ENCODE measurements around the gene FLACC1. TPM values are rescaled to one million over a fixed set of nuclear protein-coding genes. Genes with fewer than 3 reads are reported as not detected.
A peak's percentile ranks its signal among the peaks of the same experiment; 100 is the strongest.
"Not testable (repeated sequence)": the region's sequence is repeated elsewhere in the genome, so short reads cannot be mapped to it uniquely, and the experiment has no call there.

FLACC1 gene
- total and polyA plus RNA-seq, 2 donors = 1.2 to 1.7 TPM

- no peak overlapping the region for H3K4me3 ChIP-seq (ENCODE audit: low read length in 2 of 2)
- no peaks in the 10 kb centered on the region for H3K27me3 ChIP-seq (ENCODE audit: control insufficient read depth in 2 of 2, insufficient read depth in 1 of 2, low read length in 1 of 2)
- no peak overlapping the region for H3K27ac ChIP-seq (ENCODE audit: low read depth in 1 of 2, low read length in 1 of 2)
- WGBS = 97% methylated on average over 5 of the region's 5 CpGs
- no peaks in the 10 kb centered on the region for H3K4me1 ChIP-seq (ENCODE audit: control insufficient read depth in 2 of 2, insufficient read depth in 2 of 2, low read length in 2 of 2)
- H3K36me3 ChIP-seq (ENCODE audit: control insufficient read depth in 2 of 2, insufficient read depth in 2 of 2, low read length in 1 of 2) = peaks cover 9 to 18% of the 10 kb centered on the region in 2 donors
- no peak for DNase-seq (ENCODE audit: low read depth in 6 of 9, low spot score in 9 of 9)
- H3K9me3 ChIP-seq (ENCODE audit: control insufficient read depth in 2 of 2, insufficient read depth in 1 of 2, low read length in 1 of 2) = no peaks in the 10 kb centered on the region
Observed at GRCh38 chr2:201378496-201379397, 21.6 kb upstream of the FLACC1 start.

GRCh38 chr2:201377218-201377617 lies 20.1 kb upstream of the FLACC1 start:
- WGBS = 94% methylated on average over 3 of the region's 3 CpGs

GRCh38 chr2:201369775-201370174 lies 12.6 kb upstream of the FLACC1 start:
- no peaks in the 10 kb centered on the region for H3K27me3 ChIP-seq (ENCODE audit: control insufficient read depth in 2 of 2, insufficient read depth in 1 of 2, low read length in 1 of 2)

More at GRCh38 chr2:201377218-201377617, 20.1 kb upstream of the FLACC1 start:
- Histone ChIP-seq H3K27me3 (ENCODE audit: control insufficient read depth in 2 of 2, insufficient read depth in 1 of 2, low read length in 1 of 2) (no peaks in the 10 kb centered on the region), H3K27ac (ENCODE audit: low read depth in 1 of 2, low read length in 1 of 2) (no peak overlapping the region), H3K36me3 (ENCODE audit: control insufficient read depth in 2 of 2, insufficient read depth in 2 of 2, low read length in 1 of 2) (peaks cover 9 to 12% of the 10 kb centered on the region in 2 donors), H3K4me1 (ENCODE audit: control insufficient read depth in 2 of 2, insufficient read depth in 2 of 2, low read length in 2 of 2) (no peaks in the 10 kb centered on the region), H3K4me3 (ENCODE audit: low read length in 2 of 2) (no peak overlapping the region), H3K9me3 (ENCODE audit: control insufficient read depth in 2 of 2, insufficient read depth in 1 of 2, low read length in 1 of 2) (no peaks in the 10 kb centered on the region)
- no peak for DNase-seq (ENCODE audit: low read depth in 6 of 9, low spot score in 9 of 9)

GRCh38 chr2:201369318-201369717 lies 12.2 kb upstream of the FLACC1 start:
- H3K9me3 ChIP-seq (ENCODE audit: control insufficient read depth in 2 of 2, insufficient read depth in 1 of 2, low read length in 1 of 2) = peaks cover 0 to 15% of the 10 kb centered on the region in 2 donors
- not testable (repeated sequence) for H3K27ac ChIP-seq (ENCODE audit: low read depth in 1 of 2, low read length in 1 of 2); H3K27me3 ChIP-seq (ENCODE audit: control insufficient read depth in 2 of 2, insufficient read depth in 1 of 2, low read length in 1 of 2); DNase-seq (ENCODE audit: low read depth in 6 of 9, low spot score in 9 of 9); H3K4me1 ChIP-seq (ENCODE audit: control insufficient read depth in 2 of 2, insufficient read depth in 2 of 2, low read length in 2 of 2); H3K4me3 ChIP-seq (ENCODE audit: low read length in 2 of 2); H3K36me3 ChIP-seq (ENCODE audit: control insufficient read depth in 2 of 2, insufficient read depth in 2 of 2, low read length in 1 of 2)
- WGBS = 93% methylated on average over 8 of the region's 8 CpGs

More at GRCh38 chr2:201369775-201370174, 12.6 kb upstream of the FLACC1 start:
- no peak for DNase-seq (ENCODE audit: low read depth in 6 of 9, low spot score in 9 of 9)
- H3K27ac ChIP-seq (ENCODE audit: low read depth in 1 of 2, low read length in 1 of 2) = no peak overlapping the region
- no peaks in the 10 kb centered on the region for H3K4me1 ChIP-seq (ENCODE audit: control insufficient read depth in 2 of 2, insufficient read depth in 2 of 2, low read length in 2 of 2)
- no peak overlapping the region for H3K4me3 ChIP-seq (ENCODE audit: low read length in 2 of 2)
- WGBS = 96% methylated on average over 11 of the region's 11 CpGs
- peaks cover 0 to 15% of the 10 kb centered on the region in 2 donors for H3K9me3 ChIP-seq (ENCODE audit: control insufficient read depth in 2 of 2, insufficient read depth in 1 of 2, low read length in 1 of 2)
- H3K36me3 ChIP-seq (ENCODE audit: control insufficient read depth in 2 of 2, insufficient read depth in 2 of 2, low read length in 1 of 2) = peaks cover 0 to 3% of the 10 kb centered on the region in 2 donors

GRCh38 chr2:201366146-201366545 lies 9.0 kb upstream of the FLACC1 start:
- no peak for DNase-seq (ENCODE audit: low read depth in 6 of 9, low spot score in 9 of 9)
- Histone ChIP-seq H3K4me1 (ENCODE audit: control insufficient read depth in 2 of 2, insufficient read depth in 2 of 2, low read length in 2 of 2) (peaks cover 0 to 4% of the 10 kb centered on the region in 2 donors), H3K27ac (ENCODE audit: low read depth in 1 of 2, low read length in 1 of 2) (no peak overlapping the region), H3K4me3 (ENCODE audit: low read length in 2 of 2) (no peak overlapping the region), H3K9me3 (ENCODE audit: control insufficient read depth in 2 of 2, insufficient read depth in 1 of 2, low read length in 1 of 2) (peaks cover 0 to 30% of the 10 kb centered on the region in 2 donors), H3K36me3 (ENCODE audit: control insufficient read depth in 2 of 2, insufficient read depth in 2 of 2, low read length in 1 of 2) (peaks cover 3 to 9% of the 10 kb centered on the region in 2 donors), H3K27me3 (ENCODE audit: control insufficient read depth in 2 of 2, insufficient read depth in 1 of 2, low read length in 1 of 2) (no peaks in the 10 kb centered on the region)

- no peak overlapping the region for H3K4me3 ChIP-seq (ENCODE audit: low read length in 2 of 2)
- peak in 8 of 9 donors; percentile 34 to 77 (median 43) for DNase-seq (ENCODE audit: low read depth in 6 of 9, low spot score in 9 of 9)
- no peaks in the 10 kb centered on the region for H3K27me3 ChIP-seq (ENCODE audit: control insufficient read depth in 2 of 2, insufficient read depth in 1 of 2, low read length in 1 of 2)
- 97% methylated on average over 2 of the region's 2 CpGs for WGBS
- peaks cover 5 to 11% of the 10 kb centered on the region in 2 donors for H3K36me3 ChIP-seq (ENCODE audit: control insufficient read depth in 2 of 2, insufficient read depth in 2 of 2, low read length in 1 of 2)
- H3K9me3 ChIP-seq (ENCODE audit: control insufficient read depth in 2 of 2, insufficient read depth in 1 of 2, low read length in 1 of 2) = peaks cover 0 to 19% of the 10 kb centered on the region in 2 donors
- H3K4me1 ChIP-seq (ENCODE audit: control insufficient read depth in 2 of 2, insufficient read depth in 2 of 2, low read length in 2 of 2) = peaks cover 0 to 4% of the 10 kb centered on the region in 2 donors
- no peak overlapping the region for H3K27ac ChIP-seq (ENCODE audit: low read depth in 1 of 2, low read length in 1 of 2)
Observed at GRCh38 chr2:201363857-201364560, 6.9 kb upstream of the FLACC1 start.

GRCh38 chr2:201362396-201362795 lies 5.3 kb upstream of the FLACC1 start:
- H3K4me1 ChIP-seq (ENCODE audit: control insufficient read depth in 2 of 2, insufficient read depth in 2 of 2, low read length in 2 of 2) = peaks cover 0 to 4% of the 10 kb centered on the region in 2 donors
- H3K27me3 ChIP-seq (ENCODE audit: control insufficient read depth in 2 of 2, insufficient read depth in 1 of 2, low read length in 1 of 2) = no peaks in the 10 kb centered on the region
- WGBS = 98% methylated on average over 2 of the region's 2 CpGs
- H3K4me3 ChIP-seq (ENCODE audit: low read length in 2 of 2) = no peak overlapping the region
- no peak for DNase-seq (ENCODE audit: low read depth in 6 of 9, low spot score in 9 of 9)
- H3K36me3 ChIP-seq (ENCODE audit: control insufficient read depth in 2 of 2, insufficient read depth in 2 of 2, low read length in 1 of 2) = peaks cover 5 to 11% of the 10 kb centered on the region in 2 donors
- H3K27ac ChIP-seq (ENCODE audit: low read depth in 1 of 2, low read length in 1 of 2) = no peak overlapping the region
- H3K9me3 ChIP-seq (ENCODE audit: control insufficient read depth in 2 of 2, insufficient read depth in 1 of 2, low read length in 1 of 2) = peaks cover 0 to 19% of the 10 kb centered on the region in 2 donors

- DNase-seq (ENCODE audit: low read depth in 6 of 9, low spot score in 9 of 9) = peak in 1 of 9 donors; percentile 31
- Histone ChIP-seq H3K27ac (ENCODE audit: low read depth in 1 of 2, low read length in 1 of 2) (no peak overlapping the region), H3K4me3 (ENCODE audit: low read length in 2 of 2) (no peak overlapping the region), H3K4me1 (ENCODE audit: control insufficient read depth in 2 of 2, insufficient read depth in 2 of 2, low read length in 2 of 2) (peaks cover 0 to 4% of the 10 kb centered on the region in 2 donors), H3K27me3 (ENCODE audit: control insufficient read depth in 2 of 2, insufficient read depth in 1 of 2, low read length in 1 of 2) (no peaks in the 10 kb centered on the region), H3K36me3 (ENCODE audit: control insufficient read depth in 2 of 2, insufficient read depth in 2 of 2, low read length in 1 of 2) (peaks cover 5 to 11% of the 10 kb centered on the region in 2 donors), H3K9me3 (ENCODE audit: control insufficient read depth in 2 of 2, insufficient read depth in 1 of 2, low read length in 1 of 2) (peaks cover 0 to 17% of the 10 kb centered on the region in 2 donors)
- 91% methylated on average over 2 of the region's 2 CpGs for WGBS
Observed at GRCh38 chr2:201361078-201361733, 4.1 kb upstream of the FLACC1 start.
